GM21619 (cell line): ENCODE measurements around the gene HDGFL3.

ENCODE experiments used
- ATAC-seq: cut with Tn5 transposase; IDR thresholded peaks from one replicate; pipeline ENCODE4 v1.9.1; 2021; ENCODE audit not compliant: unreplicated experiment

The HDGFL3 gene

GRCh38 chr15:83129791-83130190 lies 77.8 kb downstream of the HDGFL3 start:
- ATAC-seq, result no peak

GRCh38 chr15:83127547-83128150 lies 80.0 kb downstream of the HDGFL3 start:
- no peak for ATAC-seq

- no peak for ATAC-seq
Observed at GRCh38 chr15:83123529-83123928, 84.1 kb downstream of the HDGFL3 start.

- ATAC-seq, result no peak
Observed at GRCh38 chr15:83119968-83120581, 87.5 kb downstream of the HDGFL3 start.

GRCh38 chr15:83118968-83119367 lies 88.7 kb downstream of the HDGFL3 start:
- no peak for ATAC-seq

- no peak for ATAC-seq
Observed at GRCh38 chr15:83118291-83118827, 89.3 kb downstream of the HDGFL3 start.

GRCh38 chr15:83115831-83116565 lies 91.6 kb downstream of the HDGFL3 start:
- peak; percentile 82 for ATAC-seq

GRCh38 chr15:83115410-83115809 lies 92.2 kb downstream of the HDGFL3 start:
- ATAC-seq, result no peak

GRCh38 chr15:83114856-83115255 lies 92.8 kb downstream of the HDGFL3 start:
- ATAC-seq, result no peak

- no peak for ATAC-seq
Observed at GRCh38 chr15:83113881-83114674, 93.5 kb downstream of the HDGFL3 start.

GRCh38 chr15:83112956-83113299 lies 94.7 kb downstream of the HDGFL3 start:
- no peak for ATAC-seq

- ATAC-seq, result no peak
Observed at GRCh38 chr15:83112233-83112955, 95.2 kb downstream of the HDGFL3 start.

GRCh38 chr15:83111149-83111548 lies 96.5 kb downstream of the HDGFL3 start:
- ATAC-seq, result no peak

- ATAC-seq, result no peak
Observed at GRCh38 chr15:83110381-83110780, 97.2 kb downstream of the HDGFL3 start.

GRCh38 chr15:83109532-83109931 lies 98.1 kb downstream of the HDGFL3 start:
- ATAC-seq, result no peak

GRCh38 chr15:83108266-83109219 lies 99.1 kb downstream of the HDGFL3 start:
- peak; percentile 73 for ATAC-seq

GRCh38 chr15:83107841-83108181 lies 99.8 kb downstream of the HDGFL3 start:
- ATAC-seq, result no peak

GRCh38 chr15:83106994-83107840 lies 100.4 kb downstream of the HDGFL3 start, which contains the start of gene TM6SF1:
TM6SF1 (plus strand) TSS chr15:83107645; CDS start chr15:83107681, 36 bp downstream.
- ATAC-seq, result peak; percentile 39

- ATAC-seq, result no peak
Observed at GRCh38 chr15:83105440-83105839, 102.2 kb downstream of the HDGFL3 start.
